ENCODE data around the gene SEPTIN6.

Gene SEPTIN6

GRCh38 chrX:119643696-119644095 lies 49.3 kb downstream of the SEPTIN6 start:
- Histone ChIP-seq H3K4me3 (ENCODE audit: low read length) (no peak overlapping the region), H3K9ac (ENCODE audit: low read depth, low read length) (no peak overlapping the region), H3K9me3 (ENCODE audit: insufficient read depth, low read depth, low read length) (no peaks in the 10 kb centered on the region), H3K27me3 (ENCODE audit: insufficient read depth, low read length) (no peaks in the 10 kb centered on the region), H3K27ac (ENCODE audit: low read length) (no peak overlapping the region), H3K36me3 (ENCODE audit: insufficient read depth, low read depth, low read length) (0 out of 2 replicates have a peak, but pooled peaks cover 4% of the 10 kb centered on the region), H3K4me1 (ENCODE audit: insufficient read depth, low read length) (no peaks in the 10 kb centered on the region)
